NCI-H748 (cell line): ENCODE results near the gene PRKG1.

ENCODE experiments used
- DNase-seq: peaks from one replicate; lab custom pipeline; 2025; ENCODE audit not compliant: unreplicated experiment; lab: John Stamatoyannopoulos, UW

The PRKG1 gene

DNA sequence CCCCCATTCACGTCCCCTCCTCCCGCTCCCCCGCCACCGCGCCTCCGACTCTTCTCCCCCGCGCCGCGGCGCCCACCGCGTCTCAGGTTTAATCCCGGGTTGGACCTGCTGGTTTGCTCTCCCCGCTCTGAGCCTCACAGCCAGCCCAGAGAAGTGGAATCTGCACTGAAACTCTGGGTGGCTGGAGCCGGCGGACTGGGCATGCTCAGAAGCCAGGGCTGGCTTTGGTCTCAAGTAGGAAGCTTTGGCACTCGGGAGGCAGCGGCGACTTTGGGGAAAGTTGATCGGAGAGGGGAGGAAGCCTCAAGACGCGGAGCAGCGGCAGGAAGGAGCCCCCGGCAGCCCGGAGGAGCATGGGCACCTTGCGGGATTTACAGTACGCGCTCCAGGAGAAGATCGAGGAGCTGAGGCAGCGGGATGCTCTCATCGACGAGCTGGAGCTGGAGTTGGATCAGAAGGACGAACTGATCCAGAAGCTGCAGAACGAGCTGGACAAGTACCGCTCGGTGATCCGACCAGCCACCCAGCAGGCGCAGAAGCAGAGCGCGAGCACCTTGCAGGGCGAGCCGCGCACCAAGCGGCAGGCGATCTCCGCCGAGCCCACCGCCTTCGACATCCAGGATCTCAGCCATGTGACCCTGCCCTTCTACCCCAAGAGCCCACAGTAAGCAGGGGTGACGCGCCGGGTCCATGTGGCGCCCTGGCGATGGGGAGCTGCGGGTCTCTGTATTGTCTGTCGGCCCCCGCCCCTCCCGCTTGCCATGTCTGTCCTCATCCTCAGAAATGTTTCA, at the start of gene PRKG1:
Gene PRKG1 (plus strand): TSS at position 250 of the 791 bp plus-strand sequence.
- DNase-seq, result peak; percentile 38

GRCh38 chr10:51028420-51028819, 45.9 kb upstream of the PRKG1 start:
- DNase-seq, result no peak

GRCh38 chr10:51029172-51029641, 45.1 kb upstream of the PRKG1 start:
- DNase-seq, result no peak

GRCh38 chr10:51030480-51030879, 43.8 kb upstream of the PRKG1 start:
- no peak for DNase-seq

DNA sequence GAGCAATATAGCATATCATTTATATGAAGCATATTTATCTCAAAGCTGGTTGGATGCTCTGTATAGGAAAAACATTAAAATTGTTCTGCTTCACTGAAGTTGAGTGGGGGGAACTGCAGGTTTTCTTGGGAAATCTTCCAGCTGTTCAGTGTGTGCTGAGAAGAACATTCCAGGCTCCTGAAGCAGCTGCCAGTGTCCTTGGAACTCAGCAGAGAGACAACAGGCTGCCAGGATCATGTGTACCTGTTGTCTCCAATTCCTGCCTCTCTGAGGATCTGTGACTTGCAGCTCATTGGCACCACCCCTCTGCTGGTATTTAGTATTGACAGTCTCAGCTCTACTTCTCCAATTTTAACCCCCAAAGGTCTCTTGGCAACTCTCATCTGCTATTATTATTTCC, 42.3 kb upstream of the PRKG1 start:
- no peak for DNase-seq

DNA sequence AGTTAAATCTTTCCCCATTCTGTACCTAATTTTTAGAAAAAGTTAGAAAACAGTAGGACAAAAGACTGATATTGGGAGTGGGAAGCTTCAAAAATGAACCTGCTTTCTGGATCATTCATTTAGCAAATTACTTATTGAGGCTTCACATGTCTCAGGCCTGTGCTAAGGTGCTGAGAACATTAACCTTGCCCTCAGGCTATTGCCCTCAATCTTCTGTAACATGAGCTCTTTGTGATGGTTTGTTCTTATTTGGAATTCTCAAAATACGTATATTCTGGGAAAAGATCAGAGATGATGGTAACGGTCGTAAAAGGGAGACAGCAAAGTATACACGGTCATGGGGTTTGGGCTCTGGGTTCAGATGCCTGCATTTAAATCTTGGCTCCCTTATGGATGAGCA, 39.5 kb upstream of the PRKG1 start:
- DNase-seq, result no peak

GRCh38 chr10:51035344-51035743, 38.9 kb upstream of the PRKG1 start:
- DNase-seq, result no peak

- no peak for DNase-seq
Observed at GRCh38 chr10:51045871-51046270, 28.4 kb upstream of the PRKG1 start.

- no peak for DNase-seq
Observed at GRCh38 chr10:51046654-51047053, 27.6 kb upstream of the PRKG1 start.

GRCh38 chr10:51047857-51048256, 26.4 kb upstream of the PRKG1 start:
- no peak for DNase-seq

DNA sequence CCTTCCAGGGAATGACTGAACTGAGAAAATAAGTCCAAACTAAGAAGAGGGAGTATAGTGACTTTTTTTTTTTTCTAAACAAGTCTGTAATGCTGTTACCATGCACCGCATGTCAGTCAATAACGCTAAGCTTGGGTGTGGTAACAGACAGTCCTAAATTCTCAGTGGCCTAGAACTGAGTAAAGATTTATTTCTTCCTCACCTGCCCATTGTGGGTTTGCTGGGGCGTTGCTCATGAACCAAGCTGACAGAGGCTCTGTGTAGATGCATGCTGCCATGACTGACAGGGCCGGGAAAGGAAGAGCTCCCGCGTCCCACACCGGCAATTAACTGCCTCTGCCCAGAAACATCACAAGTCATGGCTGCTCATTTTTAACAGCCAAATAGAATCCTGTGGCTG, 25.5 kb upstream of the PRKG1 start:
- DNase-seq, result no peak

DNA sequence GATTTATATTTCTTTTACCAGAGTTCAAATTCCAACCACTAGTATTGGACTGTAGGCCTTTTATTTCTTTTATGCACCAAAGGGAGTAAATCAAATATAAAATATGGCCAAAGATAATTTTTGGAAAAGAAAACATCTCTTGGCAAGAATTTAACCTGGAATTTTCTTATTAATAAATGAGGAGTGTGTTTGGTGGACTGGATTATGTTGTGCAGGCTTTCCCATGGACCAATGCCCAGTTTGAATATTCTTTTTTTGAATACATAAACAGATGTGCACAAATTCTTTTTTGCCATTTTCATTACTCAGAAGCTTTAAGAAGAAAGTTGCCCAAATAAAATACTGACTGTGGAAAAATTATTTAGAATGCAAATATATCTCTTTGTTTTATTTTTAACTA, 22.1 kb upstream of the PRKG1 start:
- no peak for DNase-seq

DNA sequence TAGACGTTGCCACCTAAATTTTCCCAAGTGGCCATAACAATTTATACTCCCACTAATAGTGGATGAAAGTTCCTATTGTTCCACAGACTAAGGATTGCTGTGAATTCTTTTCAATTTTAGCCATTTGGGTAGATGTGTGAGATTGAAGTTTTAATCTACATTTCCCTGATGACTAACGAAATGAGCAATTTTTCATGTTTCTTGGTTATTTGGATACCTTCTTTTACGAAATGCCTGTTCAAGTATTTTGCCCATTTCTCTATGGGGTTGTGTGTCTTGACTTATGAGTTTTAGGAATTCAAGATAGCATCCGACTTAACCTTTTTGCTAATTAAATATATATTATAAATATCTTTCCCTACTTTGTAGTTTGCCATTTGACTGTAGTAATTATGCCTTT, 16.4 kb upstream of the PRKG1 start:
- DNase-seq, result no peak

DNA sequence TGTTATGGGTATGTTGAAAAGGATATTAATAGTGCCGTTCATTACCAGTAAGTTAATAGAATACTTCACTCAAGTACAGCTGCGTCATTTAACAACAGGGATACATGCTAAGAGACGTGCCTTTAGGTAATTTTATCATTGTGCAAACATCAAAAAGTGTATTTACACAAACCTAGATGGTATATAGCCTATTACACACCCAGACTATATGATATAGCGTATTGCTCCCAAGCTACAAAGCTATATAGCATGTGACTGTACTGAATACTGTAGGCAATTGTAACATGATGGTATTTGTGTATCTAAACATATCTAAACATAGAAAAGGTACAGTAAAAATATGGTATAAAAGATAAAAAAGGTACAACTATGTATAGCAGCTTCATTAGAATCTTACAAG, 11.1 kb upstream of the PRKG1 start:
- DNase-seq, result no peak

GRCh38 chr10:51063659-51064535, 10.4 kb upstream of the PRKG1 start:
- DNase-seq, result peak; percentile 7

DNA sequence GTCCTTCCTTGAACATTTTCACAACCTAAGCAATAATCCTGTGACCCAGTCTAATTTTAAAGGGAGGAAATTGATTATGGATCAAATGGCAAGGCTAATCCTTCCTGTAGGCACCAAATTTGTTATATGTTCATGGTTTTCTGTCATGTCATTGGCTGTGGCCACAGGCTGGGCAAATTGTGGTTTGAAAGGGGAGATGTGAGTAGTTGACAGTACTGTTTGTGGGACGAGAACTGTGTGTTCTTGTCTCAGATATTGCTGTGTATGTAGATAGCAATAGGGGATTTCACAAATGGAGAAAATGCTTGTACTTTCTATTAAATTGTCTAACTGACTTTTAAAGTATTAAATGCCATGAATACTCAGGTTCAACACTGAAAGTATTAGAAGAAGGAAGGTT, 8.1 kb upstream of the PRKG1 start:
- DNase-seq, result no peak

GRCh38 chr10:51072210-51072609, 2.1 kb upstream of the PRKG1 start:
- no peak for DNase-seq

DNA sequence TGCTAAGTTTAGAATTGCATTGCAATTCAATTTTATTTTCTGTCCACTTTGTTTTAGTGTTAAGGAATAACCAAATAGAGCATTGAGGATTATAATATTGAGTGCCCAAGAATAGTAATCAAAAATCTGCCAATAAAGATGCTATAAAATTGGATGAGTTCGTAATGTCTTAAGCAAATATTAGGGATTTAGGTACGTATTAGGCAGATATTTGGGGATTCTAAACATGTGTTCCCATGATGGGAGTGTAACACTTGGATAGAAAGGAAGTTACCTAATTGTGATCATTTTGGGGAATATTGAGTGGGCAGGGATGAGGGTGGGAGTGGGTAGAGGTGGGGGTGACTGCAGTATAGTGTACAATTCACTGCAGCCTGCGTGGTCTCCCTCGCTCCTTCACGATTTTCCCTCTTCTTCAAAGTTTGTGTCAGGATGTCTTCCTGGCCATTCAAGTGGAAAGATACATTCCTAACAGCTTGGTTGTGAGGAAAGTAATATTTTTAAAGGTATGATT, 1.3 kb upstream of the PRKG1 start:
- no peak for DNase-seq

DNA sequence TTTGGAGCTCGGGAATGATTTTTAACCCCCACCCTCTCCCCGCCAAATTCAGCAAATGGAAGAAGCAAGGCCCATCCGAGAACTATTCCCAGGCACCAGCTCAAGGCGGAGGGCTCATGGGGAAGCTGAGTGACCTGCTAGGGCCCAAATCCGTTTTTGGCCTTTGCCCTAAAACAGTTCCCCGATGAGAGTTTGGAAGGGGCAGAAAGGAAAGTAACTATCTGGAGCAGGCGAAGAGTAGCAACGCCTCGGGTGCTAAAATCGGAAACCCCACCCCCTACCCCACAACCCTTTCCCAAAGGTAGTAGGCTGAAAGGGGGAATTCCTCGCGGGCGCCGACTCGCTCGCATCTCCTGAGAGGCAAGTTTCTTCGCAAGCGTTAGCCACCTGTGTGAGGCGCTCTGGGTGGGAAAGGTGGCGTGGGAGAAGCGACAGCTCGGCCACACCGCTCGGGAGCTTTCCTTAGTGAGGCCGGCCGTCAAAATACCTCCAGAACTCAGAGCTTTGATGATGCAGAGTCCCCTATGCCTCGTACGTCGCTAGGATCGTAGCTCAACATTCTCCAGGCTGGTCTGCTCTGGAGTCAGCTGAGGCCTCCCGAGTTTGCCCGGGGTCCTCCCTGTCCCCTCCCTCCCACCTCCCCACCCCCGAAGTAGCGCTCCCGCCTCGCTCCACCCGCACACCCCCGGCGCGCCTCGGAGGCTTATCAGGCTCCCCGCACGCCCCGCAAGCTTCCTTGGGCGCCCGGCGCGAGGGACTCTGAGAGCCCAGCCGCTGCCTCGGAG, 642 bp upstream of the PRKG1 start:
- DNase-seq, result peak; percentile 7

DNA sequence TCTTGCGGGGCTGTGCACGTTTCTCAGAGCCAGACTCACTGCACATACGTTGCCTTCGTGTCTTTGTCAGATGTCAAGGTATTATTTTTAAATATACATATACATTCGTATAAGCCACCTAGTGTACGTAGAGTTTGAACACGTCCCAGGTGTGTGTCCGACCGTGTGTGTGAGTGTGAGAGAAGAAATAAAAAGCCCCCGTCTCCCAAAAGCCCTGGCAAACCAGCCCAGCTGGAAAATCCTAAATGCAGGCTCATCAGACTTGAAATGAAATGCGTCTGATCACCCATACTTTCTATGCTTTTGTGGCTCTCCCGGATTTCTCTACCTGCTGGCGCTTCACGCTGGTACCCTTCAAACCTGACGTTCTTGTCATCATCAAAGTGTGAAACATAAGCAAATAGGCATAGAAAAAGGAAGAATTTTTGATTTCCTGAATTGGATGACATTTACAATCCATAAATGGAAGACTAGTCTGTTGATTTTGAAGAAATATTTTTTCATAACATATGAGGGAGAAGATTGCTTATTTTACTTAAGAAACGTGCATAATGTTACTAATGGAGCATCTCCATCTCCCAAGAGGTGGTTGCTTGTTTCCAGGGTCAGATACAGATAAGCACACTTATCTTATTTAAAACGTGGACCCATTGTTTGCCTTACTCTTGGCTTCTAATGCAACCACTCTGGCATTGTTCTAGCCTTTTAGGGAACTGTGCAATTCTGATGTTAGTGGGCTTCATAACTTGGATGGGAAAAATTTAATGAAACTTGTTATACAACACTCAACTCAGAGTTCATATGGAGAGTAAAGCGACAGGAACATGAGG, 971 bp downstream of the PRKG1 start:
- no peak for DNase-seq
